OCI-LY1 (cell line): Measurements from ENCODE around the gene MACROD1.

Experiments used
- H2AFZ ChIP-seq: fragments of 200-600 bp; sonication (generic), shearing (Covaris generic); 2 replicates; pipeline ENCODE4 v1.6.0; 2014; ENCODE audit warnings: antibody characterized with exemption, mild to moderate bottlenecking, low read length
- H3F3A ChIP-seq: fragments of 200-600 bp; sonication (generic), shearing (Covaris generic); 2 replicates; pipeline ENCODE4 v1.6.0; 2014; ENCODE audit warnings: mild to moderate bottlenecking, antibody characterized with exemption, low read length, moderate library complexity; ENCODE audit not compliant: insufficient read depth
- H3K27ac ChIP-seq: fragments of 200-600 bp; sonication (generic); 2 replicates; pipeline ENCODE4 v1.5.1; 2014; ENCODE audit warnings: low read length, mixed run types, mild to moderate bottlenecking, low read depth; ENCODE audit not compliant: poor library complexity, severe bottlenecking
- H3K27me3 ChIP-seq: fragments of 200-600 bp; sonication (generic); 2 replicates; pipeline ENCODE4 v1.6.0; 2014; ENCODE audit warnings: antibody characterized with exemption, mild to moderate bottlenecking, low read length, moderate library complexity; ENCODE audit not compliant: insufficient read depth
- H3K36me3 ChIP-seq: fragments of 200-600 bp; sonication (generic); 2 replicates; pipeline ENCODE4 v1.6.1; 2014; ENCODE audit warnings: mild to moderate bottlenecking, antibody characterized with exemption, low read length, moderate library complexity, mixed read lengths; ENCODE audit not compliant: insufficient read depth
- H3K4me1 ChIP-seq: fragments of 200-600 bp; sonication (generic); 2 replicates; pipeline ENCODE4 v1.5.1; 2014; ENCODE audit warnings: mild to moderate bottlenecking, low read length, moderate library complexity; ENCODE audit not compliant: insufficient read depth, severe bottlenecking
- H3K4me2 ChIP-seq: fragments of 200-600 bp; sonication (generic), shearing (Covaris generic); 2 replicates; pipeline ENCODE4 v1.6.1; 2014; ENCODE audit warnings: low read length
- H3K4me3 ChIP-seq: fragments of 200-600 bp; sonication (generic); 2 replicates; pipeline ENCODE4 v1.5.1; 2014; ENCODE audit warnings: low read length, low read depth, mild to moderate bottlenecking, mixed read lengths; ENCODE audit not compliant: poor library complexity, severe bottlenecking
- H3K79me2 ChIP-seq: fragments of 200-600 bp; shearing (Covaris generic); 2 replicates; pipeline ENCODE4 v1.6.1; 2016; ENCODE audit warnings: mixed run types, low read length, mixed read lengths; ENCODE audit not compliant: insufficient read depth
- H3K9ac ChIP-seq: fragments of 200-600 bp; sonication (generic), shearing (Covaris generic); 2 replicates; pipeline ENCODE4 v1.6.1; 2014; ENCODE audit warnings: mild to moderate bottlenecking, low read length, mixed read lengths
- H3K9me2 ChIP-seq: fragments of 200-600 bp; sonication (generic), shearing (Covaris generic); 2 replicates; pipeline ENCODE4 v1.6.1; 2014; ENCODE audit warnings: low read depth, mild to moderate bottlenecking, low read length, mixed read lengths
- H3K9me3 ChIP-seq: fragments of 200-600 bp; shearing (Covaris generic); 2 replicates; pipeline ENCODE4 v1.6.1; 2014; ENCODE audit warnings: low read length, mixed read lengths
- H4K20me1 ChIP-seq: fragments of 200-600 bp; sonication (generic), shearing (Covaris generic); 2 replicates; pipeline ENCODE4 v1.6.0; 2016; ENCODE audit warnings: mild to moderate bottlenecking, low read length; ENCODE audit not compliant: insufficient read depth
- CTCF ChIP-seq: fragments of 200-600 bp; sonication (generic), shearing (Covaris generic); IDR thresholded peaks from 2 replicates; pipeline ENCODE4 v1.5.1; 2017; ENCODE audit warnings: mild to moderate bottlenecking, antibody characterized with exemption, low read length, moderate library complexity, mixed read lengths
- EZH2 ChIP-seq: fragments of 200-600 bp; sonication (generic), shearing (Covaris generic); IDR thresholded peaks from 2 replicates; pipeline ENCODE4 v1.8.0; 2017; ENCODE audit warnings: borderline replicate concordance, mixed run types, mild to moderate bottlenecking, antibody characterized with exemption, low read length, moderate library complexity, mixed read lengths

Gene MACROD1

GRCh38 chr11:64055077-64055476 is 110.8 kb downstream of the MACROD1 start:
- Histone ChIP-seq H3K9ac (no peak overlapping the region), H3F3A (no peaks in the 10 kb centered on the region), H4K20me1 (no peaks in the 10 kb centered on the region), H3K9me2 (no peaks in the 10 kb centered on the region), H3K27me3 (0 out of 2 replicates have a peak, but pooled peaks cover 3% of the 10 kb centered on the region), H3K79me2 (no peaks in the 10 kb centered on the region), H3K4me2 (no peak overlapping the region), H3K27ac (no peak overlapping the region), H3K4me1 (peaks cover under 1% of the 10 kb centered on the region), H3K9me3 (no peaks in the 10 kb centered on the region), H3K36me3 (no peaks in the 10 kb centered on the region), H3K4me3 (no peak overlapping the region), H2AFZ (no peak overlapping the region)
- TF ChIP-seq CTCF, result no peak

- Histone ChIP-seq H3K27ac (no peak overlapping the region), H3K27me3 (no peaks in the 10 kb centered on the region), H3K4me3 (no peak overlapping the region), H2AFZ (no peak overlapping the region), H4K20me1 (no peaks in the 10 kb centered on the region), H3K36me3 (no peaks in the 10 kb centered on the region), H3K4me1 (no peaks in the 10 kb centered on the region), H3K4me2 (no peak overlapping the region), H3K9me3 (no peaks in the 10 kb centered on the region), H3K9ac (no peak overlapping the region), H3K79me2 (no peaks in the 10 kb centered on the region), H3K9me2 (no peaks in the 10 kb centered on the region), H3F3A (no peaks in the 10 kb centered on the region)
- TF ChIP-seq CTCF (no peak), EZH2 (no peak)
Measured at GRCh38 chr11:64053699-64054098, 112.2 kb downstream of the MACROD1 start.

GRCh38 chr11:64052938-64053622 is 112.8 kb downstream of the MACROD1 start:
- no peaks in the 10 kb centered on the region for H3K36me3 ChIP-seq
- no peaks in the 10 kb centered on the region for H3K9me3 ChIP-seq
- H3K9me2 ChIP-seq, result no peaks in the 10 kb centered on the region
- no peak overlapping the region for H3K4me2 ChIP-seq
- no peaks in the 10 kb centered on the region for H3F3A ChIP-seq
- H2AFZ ChIP-seq, result no peak overlapping the region
- H3K4me1 ChIP-seq, result no peaks in the 10 kb centered on the region
- H4K20me1 ChIP-seq, result no peaks in the 10 kb centered on the region
- no peaks in the 10 kb centered on the region for H3K27me3 ChIP-seq
- no peak overlapping the region for H3K4me3 ChIP-seq
- H3K79me2 ChIP-seq, result no peaks in the 10 kb centered on the region
- H3K27ac ChIP-seq, result no peak overlapping the region
- TF ChIP-seq EZH2 (no peak), CTCF (no peak)
- no peak overlapping the region for H3K9ac ChIP-seq
